ENCODE data around the gene BHLHE23. TPM values are rescaled to one million over a fixed set of nuclear protein-coding genes. Genes with fewer than 3 reads are reported as not detected.

The BHLHE23 gene
- total RNA-seq, 1 experiment from 2014 or later: not detected

- H3K4me3 ChIP-seq: no peak overlapping the region
- H2AFZ ChIP-seq: no peak overlapping the region
- BruUV-seq (replicated peaks): no TSS peak
- H4K20me1 ChIP-seq (ENCODE audit: insufficient read depth): no peaks in the 10 kb centered on the region
- no peaks in the 10 kb centered on the region; the same call in 1 of the 2 replicates for H3K9me3 ChIP-seq (ENCODE audit: insufficient read depth, low read depth)
- no peak overlapping the region for H3K27ac ChIP-seq
- ChIA-PET CTCF (interaction anchor here (0.7 kb wide), 1 partner anchor 63 kb away, joined by 3 read pairs; no protein-coding TSS in a partner anchor), POLR2A (ENCODE audit: unreplicated experiment) (interaction anchor here (0.6 kb wide), 1 partner anchor 183 kb away, joined by 5 read pairs; no protein-coding TSS in a partner anchor)
- TF ChIP-seq EZH2 (IDR thresholded peaks at IDR 0.05; ENCODE audit: low read depth): no peak
- TF ChIP-seq CTCF (conservative IDR thresholded peaks at IDR 0.05): no peak
- H3K79me2 ChIP-seq (ENCODE audit: low read depth): no peaks in the 10 kb centered on the region
- intact Hi-C loops (cut with micrococcal nuclease; ENCODE audit: unreplicated experiment): loop anchor here (2.0 kb wide), 1 partner anchor 135 kb away; no protein-coding TSS in a partner anchor
- no peaks in the 10 kb centered on the region for H3K4me1 ChIP-seq (replicated peaks; ENCODE audit: insufficient read depth)
- DNase-seq: no peak
- no peaks in the 10 kb centered on the region for H3K9me2 ChIP-seq (ENCODE audit: insufficient read depth)
- no peak overlapping the region for H3K4me2 ChIP-seq
- no peaks in the 10 kb centered on the region for H3K36me3 ChIP-seq (ENCODE audit: low read depth)
- no peaks in the 10 kb centered on the region for H3F3A ChIP-seq (ENCODE audit: insufficient read depth, low read depth)
- H3K27me3 ChIP-seq (ENCODE audit: insufficient read depth, low read depth): peaks cover 45% of the 10 kb centered on the region
Observed at GRCh38 chr20:63007646-63008488, 1.1 kb upstream of the BHLHE23 start.

- DNase-seq: no peak
- no TSS peak for BruUV-seq (replicated peaks)
- intact Hi-C loops (cut with micrococcal nuclease; ENCODE audit: unreplicated experiment): no loop called here
- TF ChIP-seq EZH2 (IDR thresholded peaks at IDR 0.05; ENCODE audit: low read depth): no peak
- TF ChIP-seq CTCF (conservative IDR thresholded peaks at IDR 0.05): no peak
- Histone ChIP-seq H3K27me3 (ENCODE audit: insufficient read depth, low read depth) (peaks cover 42% of the 10 kb centered on the region), H3K9me3 (ENCODE audit: insufficient read depth, low read depth) (no peaks in the 10 kb centered on the region; the same call in 1 of the 2 replicates), H3K27ac (no peak overlapping the region), H3K36me3 (ENCODE audit: low read depth) (no peaks in the 10 kb centered on the region), H4K20me1 (ENCODE audit: insufficient read depth) (no peaks in the 10 kb centered on the region), H3F3A (ENCODE audit: insufficient read depth, low read depth) (no peaks in the 10 kb centered on the region), H3K4me3 (no peak overlapping the region), H3K79me2 (ENCODE audit: low read depth) (no peaks in the 10 kb centered on the region), H3K4me2 (no peak overlapping the region), H2AFZ (no peak overlapping the region), H3K9me2 (ENCODE audit: insufficient read depth) (no peaks in the 10 kb centered on the region), H3K4me1 (replicated peaks; ENCODE audit: insufficient read depth) (no peaks in the 10 kb centered on the region)
- CTCF ChIA-PET: no interaction called here
- POLR2A ChIA-PET (ENCODE audit: unreplicated experiment): no interaction called here
Observed at GRCh38 chr20:63007360-63007645, 539 bp upstream of the BHLHE23 start.

GRCh38 chr20:63005862-63006539 is 763 bp downstream of the BHLHE23 start:
- Histone ChIP-seq H3K27me3 (ENCODE audit: insufficient read depth, low read depth) (peaks cover 35% of the 10 kb centered on the region), H3K9me2 (ENCODE audit: insufficient read depth) (no peaks in the 10 kb centered on the region), H3K4me2 (no peak overlapping the region), H3K9me3 (ENCODE audit: insufficient read depth, low read depth) (no peaks in the 10 kb centered on the region; the same call in 1 of the 2 replicates), H3F3A (ENCODE audit: insufficient read depth, low read depth) (no peaks in the 10 kb centered on the region), H3K79me2 (ENCODE audit: low read depth) (no peaks in the 10 kb centered on the region), H3K27ac (no peak overlapping the region), H3K4me3 (no peak overlapping the region), H3K36me3 (ENCODE audit: low read depth) (no peaks in the 10 kb centered on the region), H2AFZ (no peak overlapping the region), H3K4me1 (replicated peaks; ENCODE audit: insufficient read depth) (no peaks in the 10 kb centered on the region), H4K20me1 (ENCODE audit: insufficient read depth) (no peaks in the 10 kb centered on the region)
- BruUV-seq (replicated peaks): no TSS peak
- TF ChIP-seq EZH2 (IDR thresholded peaks at IDR 0.05; ENCODE audit: low read depth): no peak
- TF ChIP-seq CTCF (conservative IDR thresholded peaks at IDR 0.05): no peak
- POLR2A ChIA-PET (ENCODE audit: unreplicated experiment): no interaction called here
- intact Hi-C loops (cut with micrococcal nuclease; ENCODE audit: unreplicated experiment): no loop called here
- CTCF ChIA-PET: no interaction called here
- DNase-seq: no peak

All from PC-9 (cell line).